ENCODE results near the gene C3orf70.

The C3orf70 gene

DNA sequence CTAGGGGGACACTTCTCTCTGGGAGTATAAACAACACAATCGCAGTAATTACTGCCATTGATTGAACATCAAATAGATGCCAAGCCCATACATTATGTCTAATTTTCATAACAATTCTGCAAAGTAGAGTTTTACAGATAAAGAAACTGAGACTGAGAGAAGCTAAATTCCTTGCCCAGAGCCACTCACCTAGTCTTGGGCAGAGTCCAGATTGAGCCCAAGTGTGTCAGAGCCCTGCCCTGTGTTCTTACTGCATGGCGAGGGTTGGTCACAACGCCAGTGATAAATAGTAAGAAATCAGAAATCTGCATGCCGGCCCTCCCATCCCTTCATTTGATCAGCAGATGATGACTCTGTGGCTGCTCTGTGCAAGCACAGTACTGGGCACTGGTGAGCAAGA lies 106.3 kb downstream of the C3orf70 start:
- DNase-seq: no peak

DNA sequence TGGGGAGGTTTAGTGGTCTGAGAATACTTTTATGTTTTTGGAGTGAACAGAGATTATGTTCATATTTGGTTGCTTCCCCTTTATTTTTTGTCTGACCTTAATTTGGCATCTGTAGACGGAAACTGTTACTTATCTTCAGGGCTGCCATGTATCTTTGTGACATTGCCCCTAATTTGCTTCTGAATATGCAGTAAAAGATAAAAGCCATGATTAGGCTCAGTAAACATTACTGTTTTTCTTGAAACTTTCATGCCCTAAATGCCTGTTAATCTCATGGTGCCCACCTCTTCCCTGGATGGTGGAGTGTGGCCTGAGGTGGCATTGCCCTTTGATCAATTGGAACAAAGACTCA lies 106.7 kb downstream of the C3orf70 start:
- DNase-seq: no peak

DNA sequence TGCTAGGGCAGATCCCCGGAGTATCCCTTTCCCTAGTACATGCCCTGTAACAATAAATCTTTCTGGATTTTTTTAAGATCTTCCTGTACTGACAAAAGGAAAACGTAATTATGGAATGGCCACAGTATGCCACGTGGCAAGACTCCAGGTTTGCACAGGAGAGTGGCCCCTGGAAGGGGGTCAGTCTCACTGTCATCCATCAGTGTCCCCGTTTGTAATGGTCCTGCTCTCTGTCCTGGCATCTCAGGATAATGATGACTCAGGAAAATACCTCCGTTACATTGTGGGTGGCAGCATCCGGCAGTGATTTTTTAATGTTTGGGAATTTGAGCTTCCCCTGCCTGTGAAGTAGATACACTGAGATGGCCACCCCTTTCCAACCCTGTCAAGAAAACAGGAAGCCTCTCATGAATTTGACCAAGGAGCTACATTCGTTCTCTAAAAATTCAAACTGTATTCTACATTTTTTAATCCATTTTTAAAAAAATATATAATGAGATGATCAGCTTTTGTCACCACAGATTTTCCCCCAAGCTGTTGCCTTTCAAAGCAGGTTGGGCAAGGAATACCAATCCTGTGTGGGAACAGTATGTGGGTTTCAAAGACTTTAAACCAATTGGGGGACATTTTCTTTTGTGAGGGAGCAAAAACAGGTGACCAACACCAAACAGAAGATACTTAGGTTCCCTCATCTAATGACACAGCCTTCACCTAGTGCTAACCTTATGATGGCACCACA lies 110.4 kb downstream of the C3orf70 start:
- no peak for DNase-seq

DNA sequence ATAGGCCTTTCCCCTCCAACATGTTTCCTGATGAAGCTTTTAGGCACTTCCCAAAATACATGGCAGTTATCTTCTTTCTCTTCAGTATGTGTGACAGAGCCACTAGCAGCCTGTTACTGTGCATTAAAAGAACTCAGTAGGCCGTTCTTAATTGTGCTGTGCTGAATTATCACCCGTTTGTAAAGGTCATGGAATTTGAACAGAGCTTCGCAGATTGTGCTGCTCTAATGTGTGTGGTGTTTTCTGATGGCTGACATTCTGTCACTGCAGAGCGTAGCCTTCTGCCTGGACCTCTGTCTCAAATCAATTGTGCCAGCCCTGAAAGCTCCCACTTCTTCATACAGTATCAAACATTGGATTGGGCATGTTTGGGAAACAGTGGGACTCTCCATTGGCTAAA lies 111.3 kb downstream of the C3orf70 start:
- DNase-seq: no peak

- no peak for DNase-seq
Measured at GRCh38 chr3:185040425-185040824, 112.4 kb downstream of the C3orf70 start.

DNA sequence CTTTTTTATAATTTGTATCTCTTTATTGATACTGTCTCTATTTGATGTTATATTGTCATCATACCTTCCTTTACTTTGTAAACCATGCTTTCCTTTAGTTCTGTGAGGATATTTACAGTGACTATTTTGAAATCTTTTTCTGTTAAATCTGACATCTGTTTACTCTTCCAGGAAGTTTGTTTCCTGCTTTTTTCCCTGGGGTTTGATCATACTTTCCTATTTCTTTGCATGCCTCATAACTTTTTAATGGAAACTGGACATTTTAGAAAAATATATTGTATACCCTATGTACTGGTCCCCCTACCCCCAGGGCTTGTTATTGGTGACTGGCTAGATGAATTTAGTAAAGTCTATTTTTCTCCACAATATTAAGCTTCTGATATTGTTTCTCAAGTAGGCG lies 115.1 kb downstream of the C3orf70 start:
- DNase-seq: no peak

DNA sequence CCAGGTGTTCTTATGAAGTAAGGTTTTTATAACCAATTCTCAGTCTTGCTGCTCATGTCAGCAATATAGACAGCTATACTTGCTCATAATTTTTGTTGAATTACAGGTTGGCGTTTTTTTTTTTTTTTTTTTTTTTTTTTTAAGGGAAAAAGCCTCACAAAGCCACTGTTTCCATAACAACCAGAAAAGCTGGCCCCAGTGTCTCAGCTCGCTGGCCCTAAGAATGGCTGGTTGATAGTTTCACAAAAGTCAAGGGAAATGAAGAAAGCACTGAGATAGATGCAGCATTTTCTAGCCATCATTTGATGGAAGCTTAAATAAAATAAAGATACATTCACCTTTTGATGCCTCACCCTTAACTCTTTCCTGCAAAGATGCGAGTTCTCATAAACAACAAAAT lies 121.9 kb downstream of the C3orf70 start:
- no peak for DNase-seq

DNA sequence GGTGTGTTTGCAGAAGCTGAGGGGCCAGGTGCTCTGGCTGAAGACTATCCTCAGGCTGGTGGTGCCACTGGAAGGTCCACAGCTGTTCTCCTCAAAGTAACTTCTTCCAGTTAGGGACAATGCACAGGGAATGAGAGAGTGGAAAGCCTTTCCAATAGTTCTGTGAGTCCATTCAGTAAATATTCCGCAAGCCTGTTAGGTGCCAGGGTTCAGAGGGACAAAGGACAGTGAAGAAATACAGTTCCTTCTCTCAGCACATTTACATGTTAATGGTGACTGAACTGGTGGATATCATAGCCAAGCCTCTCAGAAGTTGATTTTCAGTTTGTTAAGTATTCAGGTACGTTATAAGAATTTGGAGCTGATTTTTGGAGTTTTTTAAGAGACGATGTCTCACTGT lies 122.5 kb downstream of the C3orf70 start:
- DNase-seq: no peak

DNA sequence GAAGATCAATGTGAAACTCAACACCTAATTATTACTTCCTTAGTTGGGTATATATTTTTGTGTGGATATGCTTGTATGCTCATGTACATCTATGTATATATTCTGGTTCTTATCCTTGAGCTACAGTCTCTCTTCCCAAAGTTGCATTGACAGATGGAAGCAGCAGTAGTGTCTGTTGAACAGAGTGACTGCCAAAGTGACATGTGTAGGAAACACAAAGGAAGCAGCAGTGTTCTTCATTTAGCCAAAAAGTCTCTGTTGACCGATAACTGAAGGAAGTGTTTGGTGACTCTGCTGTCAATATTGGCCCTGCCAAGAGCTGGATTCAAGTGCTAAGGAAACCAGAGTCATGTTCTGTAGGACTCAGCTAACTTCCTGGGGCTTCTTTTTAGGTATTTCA lies 123.8 kb downstream of the C3orf70 start:
- peak; percentile 12 for DNase-seq

- DNase-seq: no peak
Measured at GRCh38 chr3:185028121-185028520, 124.7 kb downstream of the C3orf70 start.

Data from NCI-H446 treated with DMSO at 0.1 percent for 48 hours (cell line).